Mucosa of stomach (tissue), 1 donor: ENCODE measurements around the gene RIPK4.
"Not testable (repeated sequence)": the region's sequence is repeated elsewhere in the genome, so short reads cannot be mapped to it uniquely, and the experiment has no call there.

Experiments
- H3K27me3 ChIP-seq: one replicate; pipeline ENCODE4 v1.7.0; 2013; ENCODE audit warnings: mild to moderate bottlenecking, low read length; ENCODE audit not compliant: control insufficient read depth, insufficient read depth
- H3K36me3 ChIP-seq: one replicate; pipeline ENCODE4 v1.7.0; 2013; ENCODE audit warnings: low read length; ENCODE audit not compliant: control insufficient read depth, insufficient read depth
- H3K4me1 ChIP-seq: one replicate; pipeline ENCODE4 v1.7.0; 2013; ENCODE audit warnings: mild to moderate bottlenecking, low read length; ENCODE audit not compliant: control insufficient read depth, insufficient read depth
- H3K4me3 ChIP-seq: one replicate; pipeline ENCODE4 v1.7.0; 2013; ENCODE audit warnings: low read length
- H3K9ac ChIP-seq: one replicate; pipeline ENCODE4 v1.7.0; 2013; ENCODE audit warnings: mild to moderate bottlenecking, low read length, moderate library complexity
- H3K9me3 ChIP-seq: one replicate; pipeline ENCODE4 v1.7.0; 2013; ENCODE audit warnings: mild to moderate bottlenecking, low read length, moderate library complexity; ENCODE audit not compliant: control insufficient read depth
- donor health status: Pancreatic carcinoma.

The RIPK4 gene

DNA sequence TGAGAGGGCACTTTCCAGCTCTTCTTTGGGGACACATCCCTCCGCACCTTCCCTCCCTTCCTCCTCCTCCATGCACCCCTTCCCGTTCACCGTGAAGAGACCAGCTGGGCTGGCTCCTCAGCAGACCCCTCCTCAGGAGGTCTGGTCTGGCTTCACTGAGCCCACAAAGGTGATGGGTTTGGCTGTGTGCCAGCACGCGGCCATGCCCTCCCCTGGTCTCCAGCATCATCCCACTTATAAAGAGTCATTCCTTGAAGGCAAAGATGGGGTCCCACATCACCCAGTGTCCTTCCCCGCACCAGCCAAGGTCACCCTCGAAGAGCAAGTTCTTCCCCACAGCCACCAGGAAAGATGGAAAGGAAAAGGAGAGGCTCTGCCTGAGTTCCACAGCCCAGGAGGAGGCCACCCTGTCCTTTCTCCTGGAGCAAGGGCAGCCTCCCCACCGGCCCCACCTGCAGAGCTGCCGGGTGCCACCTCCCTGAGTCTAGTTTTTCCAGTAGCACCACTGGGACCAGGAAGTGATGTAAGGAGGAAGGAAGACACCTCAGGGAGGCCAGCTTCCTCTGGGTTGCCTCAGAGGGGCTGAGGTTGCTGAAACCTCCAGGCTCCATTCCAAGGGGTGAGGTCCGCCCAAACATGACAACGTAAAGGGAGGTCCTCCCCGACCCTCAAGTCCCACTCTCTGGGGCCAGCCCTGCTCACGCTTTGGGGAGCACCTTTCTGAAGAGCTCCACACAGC, 32.7 kb downstream of the RIPK4 start:
- Histone ChIP-seq H3K4me3 (no peak overlapping the region), H3K36me3 (no peaks in the 10 kb centered on the region), H3K27me3 (no peaks in the 10 kb centered on the region), H3K9ac (no peak overlapping the region), H3K9me3 (no peaks in the 10 kb centered on the region), H3K4me1 (peaks cover 40% of the 10 kb centered on the region)

GRCh38 chr21:41731081-41731480, 35.8 kb downstream of the RIPK4 start:
- H3K4me3 ChIP-seq: no peak overlapping the region
- H3K36me3 ChIP-seq: no peaks in the 10 kb centered on the region
- H3K27me3 ChIP-seq: peaks cover 13% of the 10 kb centered on the region
- H3K4me1 ChIP-seq: peaks cover 70% of the 10 kb centered on the region
- H3K9me3 ChIP-seq: no peaks in the 10 kb centered on the region
- H3K9ac ChIP-seq: no peak overlapping the region

GRCh38 chr21:41730367-41730765, 36.5 kb downstream of the RIPK4 start:
- no peaks in the 10 kb centered on the region for H3K36me3 ChIP-seq
- H3K27me3 ChIP-seq: peaks cover 18% of the 10 kb centered on the region
- no peak overlapping the region for H3K9ac ChIP-seq
- H3K4me1 ChIP-seq: peaks cover 77% of the 10 kb centered on the region
- H3K4me3 ChIP-seq: no peak overlapping the region
- no peaks in the 10 kb centered on the region for H3K9me3 ChIP-seq

GRCh38 chr21:41729701-41730366, 37.0 kb downstream of the RIPK4 start:
- peaks cover 18% of the 10 kb centered on the region for H3K27me3 ChIP-seq

GRCh38 chr21:41727784-41728763, 38.8 kb downstream of the RIPK4 start:
- Histone ChIP-seq H3K9me3 (no peaks in the 10 kb centered on the region), H3K9ac (peak overlapping the region; percentile 59), H3K4me3 (peak overlapping the region; percentile 46), H3K36me3 (no peaks in the 10 kb centered on the region), H3K27me3 (peaks cover 18% of the 10 kb centered on the region), H3K4me1 (peaks cover 66% of the 10 kb centered on the region)

More at GRCh38 chr21:41729701-41730366, 37.0 kb downstream of the RIPK4 start:
- Histone ChIP-seq H3K9me3 (no peaks in the 10 kb centered on the region), H3K4me1 (peaks cover 75% of the 10 kb centered on the region), H3K36me3 (no peaks in the 10 kb centered on the region), H3K4me3 (peak overlapping the region; percentile 12), H3K9ac (peak overlapping the region; percentile 50)

GRCh38 chr21:41726970-41727783, 39.7 kb downstream of the RIPK4 start:
- Histone ChIP-seq H3K27me3 (peaks cover 18% of the 10 kb centered on the region), H3K9me3 (no peaks in the 10 kb centered on the region), H3K4me1 (peaks cover 72% of the 10 kb centered on the region), H3K4me3 (peak overlapping the region; percentile 46), H3K9ac (peak overlapping the region; percentile 59), H3K36me3 (no peaks in the 10 kb centered on the region)

DNA sequence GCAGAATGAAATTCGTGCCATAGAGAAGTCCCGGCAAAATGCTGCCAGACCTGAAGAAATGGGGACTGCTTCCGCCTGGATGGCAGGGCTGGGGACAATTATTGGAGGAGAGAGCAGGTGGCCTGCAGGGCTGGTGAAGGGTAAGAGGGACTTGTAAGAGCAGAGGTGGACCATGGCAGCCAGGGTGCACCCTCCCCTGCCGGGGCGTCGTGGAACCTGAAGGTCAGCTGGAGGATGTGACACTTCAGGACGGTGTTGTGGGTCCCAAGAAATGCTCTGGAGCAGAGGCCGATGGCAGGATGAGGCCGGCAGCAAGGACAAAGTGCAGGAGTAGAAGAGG, 40.3 kb downstream of the RIPK4 start:
- H3K9ac ChIP-seq: peak overlapping the region; percentile 59
- H3K27me3 ChIP-seq: peaks cover 18% of the 10 kb centered on the region
- H3K36me3 ChIP-seq: no peaks in the 10 kb centered on the region
- H3K9me3 ChIP-seq: no peaks in the 10 kb centered on the region
- peaks cover 73% of the 10 kb centered on the region for H3K4me1 ChIP-seq
- H3K4me3 ChIP-seq: no peak overlapping the region

DNA sequence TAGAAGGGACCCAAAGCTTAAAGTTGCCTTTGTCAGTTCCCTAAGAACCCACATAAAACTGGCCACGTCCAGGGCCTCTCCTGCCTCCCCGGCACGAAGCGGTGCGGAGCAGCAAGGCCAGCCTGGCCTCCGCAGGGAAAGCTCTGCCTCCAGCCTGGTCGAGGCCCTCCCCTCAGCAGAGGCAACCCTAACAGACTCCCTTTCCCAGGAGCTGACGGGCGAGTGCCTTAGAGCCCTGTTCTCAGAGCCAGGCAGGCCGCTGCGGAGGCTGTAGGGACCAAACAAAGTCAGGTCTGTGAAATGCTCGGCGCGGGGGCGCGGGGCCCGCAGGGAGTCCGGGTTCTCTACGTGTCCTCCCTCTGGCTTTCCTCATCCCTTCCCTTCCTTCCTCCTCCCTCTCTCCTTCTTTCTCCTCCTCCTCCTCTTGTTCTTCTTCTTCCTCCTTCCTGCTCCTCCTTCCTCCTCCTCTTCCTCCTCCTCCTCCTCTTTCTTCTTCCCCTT, 40.7 kb downstream of the RIPK4 start:
- Histone ChIP-seq H3K9ac (peak overlapping the region; percentile 59), H3K9me3 (no peaks in the 10 kb centered on the region), H3K4me1 (peaks cover 73% of the 10 kb centered on the region), H3K27me3 (peaks cover 18% of the 10 kb centered on the region), H3K36me3 (no peaks in the 10 kb centered on the region), H3K4me3 (no peak overlapping the region)

DNA sequence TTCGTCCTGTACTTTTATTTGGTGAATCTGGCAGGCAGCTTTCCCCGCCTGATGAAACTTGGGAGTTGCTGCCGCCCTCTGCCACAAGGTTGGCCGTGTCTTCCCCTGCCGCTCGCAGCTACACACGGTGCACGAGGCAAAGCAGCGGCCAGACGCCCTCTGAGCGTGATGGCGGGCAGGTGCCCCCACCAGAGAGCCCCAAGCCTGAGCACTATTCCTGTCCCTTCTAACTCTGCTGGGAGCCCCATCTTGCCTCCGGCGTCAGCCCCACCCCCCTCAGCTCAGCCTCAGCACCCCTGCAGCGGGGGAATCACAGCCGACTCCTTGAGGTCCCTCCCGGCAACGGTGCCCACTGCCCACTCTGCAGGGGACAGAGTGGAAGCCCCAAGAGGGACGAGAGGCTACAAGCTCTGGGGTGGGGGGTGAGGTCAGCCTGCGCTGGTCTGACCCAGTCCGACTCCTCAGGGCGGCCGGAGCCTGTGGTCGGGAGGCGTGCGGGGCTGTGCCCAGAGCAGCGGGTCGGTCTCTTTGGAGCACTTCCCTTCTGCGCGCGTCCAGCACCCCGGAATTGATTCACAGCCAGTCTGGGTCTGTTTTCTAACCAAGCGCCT, 41.3 kb downstream of the RIPK4 start:
- Histone ChIP-seq H3K9ac (no peak overlapping the region), H3K36me3 (no peaks in the 10 kb centered on the region), H3K9me3 (no peaks in the 10 kb centered on the region), H3K27me3 (peaks cover 18% of the 10 kb centered on the region), H3K4me3 (no peak overlapping the region), H3K4me1 (peaks cover 68% of the 10 kb centered on the region)

DNA sequence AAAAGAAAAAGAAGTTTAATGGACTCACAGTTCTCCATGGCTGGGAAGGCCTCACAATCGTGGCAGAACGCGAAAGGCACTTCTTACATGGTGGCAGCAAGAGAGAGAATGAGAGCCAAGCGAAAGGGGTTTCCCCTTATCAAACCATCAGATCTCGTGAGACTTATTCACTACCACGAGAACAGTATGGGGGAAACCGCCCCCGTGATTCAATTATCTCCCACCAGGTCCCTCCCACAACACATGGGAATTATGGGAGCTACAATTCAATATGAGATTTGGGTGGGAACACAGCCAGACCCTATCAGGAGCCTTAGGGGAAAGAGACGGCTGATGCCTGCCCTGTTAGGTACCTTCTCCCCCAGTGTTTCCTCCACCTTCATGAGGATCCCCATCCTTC, 43.0 kb downstream of the RIPK4 start:
- not testable (repeated sequence) for H3K36me3 ChIP-seq, H3K9ac ChIP-seq, H3K9me3 ChIP-seq, H3K4me3 ChIP-seq
- Histone ChIP-seq H3K27me3 (peaks cover 18% of the 10 kb centered on the region), H3K4me1 (peaks cover 51% of the 10 kb centered on the region)
